Mesodermal cell (in vitro differentiated cells): ENCODE measurements around the gene ANO2.
"Not testable (repeated sequence)": the region's sequence is repeated elsewhere in the genome, so short reads cannot be mapped to it uniquely, and the experiment has no call there.

ENCODE experiments used
- H3K27ac ChIP-seq: 2 replicates; pipeline ENCODE4 v1.7.0; 2013; ENCODE audit warnings: mild to moderate bottlenecking, low read depth, low read length, moderate library complexity; ENCODE audit not compliant: severe bottlenecking
- H3K36me3 ChIP-seq: 2 replicates; pipeline ENCODE4 v1.7.1; 2013; ENCODE audit warnings: mild to moderate bottlenecking, low read length, moderate library complexity; ENCODE audit not compliant: control insufficient read depth, insufficient read depth
- H3K4me1 ChIP-seq: one replicate; pipeline ENCODE4 v1.7.1; 2013; ENCODE audit warnings: mild to moderate bottlenecking, low read length; ENCODE audit not compliant: insufficient read depth, control insufficient read depth, poor library complexity, severe bottlenecking
- H3K4me3 ChIP-seq: 2 replicates; pipeline ENCODE4 v1.7.0; 2013; ENCODE audit warnings: low read length, control low read depth, mild to moderate bottlenecking; ENCODE audit not compliant: insufficient read depth, poor library complexity, severe bottlenecking; ENCODE audit errors: extremely low read depth
- H3K9me3 ChIP-seq: 2 replicates; pipeline ENCODE4 v1.7.1; 2013; ENCODE audit warnings: mild to moderate bottlenecking, low read length, moderate library complexity; ENCODE audit not compliant: control insufficient read depth
- WGBS, 2 experiments: methylation state at CpG; one replicate each; pipeline ENCODE4 v1.1.5; 2013; ENCODE audit warnings: missing lambda C conversion rate in 2 of 2; ENCODE audit not compliant: insufficient coverage in 2 of 2; 5-methylcytosine and 5-hydroxymethylcytosine counted together

Gene ANO2

DNA sequence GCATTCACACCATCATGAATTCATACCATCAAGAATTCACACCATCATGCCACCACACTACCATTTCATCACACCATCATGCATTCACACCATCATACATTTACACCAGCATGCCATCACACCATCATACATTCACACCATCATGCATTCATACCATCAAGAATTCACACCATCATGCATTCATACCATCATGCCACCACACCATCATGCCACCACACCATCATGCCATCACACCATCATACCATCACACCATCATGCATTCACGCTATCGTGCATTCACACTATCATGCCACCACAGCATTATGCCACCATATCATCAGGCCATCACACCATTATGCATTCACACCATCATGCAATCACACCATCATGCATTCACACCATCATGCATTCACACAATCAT is 79.7 kb downstream of the ANO2 start:
- Histone ChIP-seq H3K36me3 (no peaks in the 10 kb centered on the region), H3K4me3 (no peak overlapping the region), H3K4me1 (no peaks in the 10 kb centered on the region), H3K9me3 (no peaks in the 10 kb centered on the region), H3K27ac (no peak overlapping the region)
- 69 to 100% methylated on average over 2 of the region's 2 CpGs for WGBS, 2 experiments

DNA sequence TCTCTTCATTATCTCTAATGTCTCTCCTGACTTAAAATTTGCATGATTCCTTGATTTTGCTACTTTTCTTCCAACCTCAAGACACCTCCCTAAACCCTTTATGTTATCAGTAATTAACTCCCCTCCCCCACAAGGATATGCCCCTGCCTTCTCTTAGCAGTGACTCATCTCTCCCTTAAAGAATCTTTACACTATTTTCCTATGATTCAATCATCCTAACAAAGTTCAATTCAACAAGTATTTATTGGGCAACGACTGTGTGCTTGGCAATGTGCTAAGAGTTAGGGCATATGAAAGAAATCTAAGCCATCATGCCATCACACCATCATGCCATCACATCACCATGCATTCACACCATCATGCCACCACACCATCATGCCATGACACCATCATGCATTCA is 80.1 kb downstream of the ANO2 start:
- H3K27ac ChIP-seq: no peak overlapping the region
- H3K4me1 ChIP-seq: no peaks in the 10 kb centered on the region
- WGBS, 2 experiments: no CpG with 5 or more reads among the region's 1 CpG
- no peak overlapping the region for H3K4me3 ChIP-seq
- no peaks in the 10 kb centered on the region for H3K36me3 ChIP-seq
- no peaks in the 10 kb centered on the region for H3K9me3 ChIP-seq

DNA sequence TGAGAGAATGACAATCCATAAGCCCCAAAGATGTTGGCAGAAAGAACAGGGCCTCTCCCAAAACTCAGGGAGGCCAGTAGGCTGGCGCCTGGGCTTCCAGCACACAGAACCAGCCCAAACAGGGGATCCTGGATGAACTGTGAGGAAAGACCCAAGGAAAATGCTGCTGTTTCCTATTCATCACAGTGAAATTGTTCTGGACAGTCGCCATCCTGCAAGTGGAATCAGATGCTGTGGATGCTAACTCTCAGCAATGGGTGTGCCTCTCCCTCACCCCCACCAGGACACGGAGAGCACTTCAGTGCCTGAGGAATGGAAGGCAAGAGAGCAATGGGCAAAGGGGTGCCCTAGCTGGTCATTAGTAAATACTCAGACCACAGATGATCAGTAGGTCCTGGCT is 80.8 kb downstream of the ANO2 start:
- H3K36me3 ChIP-seq: no peaks in the 10 kb centered on the region
- no peaks in the 10 kb centered on the region for H3K9me3 ChIP-seq
- H3K4me3 ChIP-seq: no peak overlapping the region
- no peak overlapping the region for H3K27ac ChIP-seq
- WGBS, 2 experiments: 89 to 100% methylated on average over 1 to 3 of the region's 3 CpGs
- H3K4me1 ChIP-seq: no peaks in the 10 kb centered on the region

DNA sequence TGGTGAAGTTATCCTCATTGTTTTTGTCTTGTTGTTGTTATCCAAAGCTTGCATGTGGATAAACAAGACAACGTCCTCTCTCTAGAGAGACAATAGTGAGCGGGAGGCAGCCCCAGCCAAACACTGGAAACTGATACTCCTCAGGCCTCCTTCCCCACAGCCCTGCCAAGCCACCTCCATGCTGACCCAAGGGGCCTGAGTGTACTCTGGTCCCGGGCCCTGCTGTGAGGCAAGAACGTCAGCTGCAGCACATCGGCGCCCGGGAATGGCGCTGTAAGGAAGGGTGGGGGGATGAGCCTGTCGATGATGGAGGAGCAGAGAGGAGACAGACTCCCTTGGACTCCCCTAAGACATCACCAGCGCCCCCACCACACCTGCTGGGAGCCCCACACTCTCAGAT is 83.6 kb downstream of the ANO2 start:
- no peaks in the 10 kb centered on the region for H3K36me3 ChIP-seq
- no peak overlapping the region for H3K4me3 ChIP-seq
- H3K9me3 ChIP-seq: no peaks in the 10 kb centered on the region
- H3K27ac ChIP-seq: no peak overlapping the region
- 63% methylated on average over 2 of the region's 10 CpGs; no CpG with 5 or more reads in 1 of the 2 experiments for WGBS, 2 experiments
- H3K4me1 ChIP-seq: no peaks in the 10 kb centered on the region

DNA sequence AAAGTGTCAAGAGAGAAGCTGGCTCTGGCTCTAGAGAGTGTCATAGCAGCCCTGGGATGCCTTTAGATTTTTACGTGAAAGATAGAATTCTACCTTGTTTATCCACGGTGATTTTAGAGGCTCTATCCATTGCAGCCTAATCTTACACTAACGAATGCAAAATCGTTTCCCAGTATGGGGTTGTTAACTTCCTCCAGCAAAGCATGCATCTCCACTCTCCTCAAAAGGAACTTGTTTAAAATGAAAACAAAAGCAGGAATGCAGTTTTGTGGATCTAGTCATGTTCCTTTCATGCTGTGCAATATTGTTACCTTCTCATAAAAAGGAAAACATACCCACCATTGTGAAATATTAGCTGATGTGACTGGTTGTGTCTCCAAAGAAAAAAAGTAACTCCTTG is 88.4 kb downstream of the ANO2 start:
- 8 to 9% methylated on average over 2 of the region's 4 CpGs for WGBS, 2 experiments
- Histone ChIP-seq H3K9me3 (no peaks in the 10 kb centered on the region), H3K4me1 (no peaks in the 10 kb centered on the region), H3K27ac (no peak overlapping the region), H3K4me3 (no peak overlapping the region), H3K36me3 (no peaks in the 10 kb centered on the region)

DNA sequence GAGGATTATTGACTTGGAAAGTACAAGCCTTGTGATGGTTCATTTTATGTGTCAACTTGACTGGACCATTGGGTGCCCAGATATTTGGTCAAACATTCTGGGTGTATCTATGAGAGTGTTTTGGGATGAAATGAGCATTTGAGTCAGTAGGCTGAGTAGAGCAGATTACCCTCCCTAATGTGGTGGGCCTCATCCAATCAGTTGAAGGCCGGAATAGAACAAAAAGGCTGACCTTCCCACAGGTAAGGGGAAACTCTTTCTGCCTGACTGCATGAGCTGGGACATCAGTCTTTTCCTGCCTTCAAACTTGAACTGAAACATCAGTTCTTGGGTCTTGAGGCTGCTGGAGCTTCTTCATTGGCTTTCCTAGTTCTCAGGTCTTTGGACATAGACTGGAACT is 98.1 kb downstream of the ANO2 start:
- Histone ChIP-seq H3K4me1 (no peaks in the 10 kb centered on the region), H3K27ac (no peak overlapping the region), H3K36me3 (no peaks in the 10 kb centered on the region), H3K4me3 (no peak overlapping the region), H3K9me3 (no peaks in the 10 kb centered on the region)
- WGBS, 2 experiments: 88 to 91% methylated on average over 1 of the region's 1 CpG

DNA sequence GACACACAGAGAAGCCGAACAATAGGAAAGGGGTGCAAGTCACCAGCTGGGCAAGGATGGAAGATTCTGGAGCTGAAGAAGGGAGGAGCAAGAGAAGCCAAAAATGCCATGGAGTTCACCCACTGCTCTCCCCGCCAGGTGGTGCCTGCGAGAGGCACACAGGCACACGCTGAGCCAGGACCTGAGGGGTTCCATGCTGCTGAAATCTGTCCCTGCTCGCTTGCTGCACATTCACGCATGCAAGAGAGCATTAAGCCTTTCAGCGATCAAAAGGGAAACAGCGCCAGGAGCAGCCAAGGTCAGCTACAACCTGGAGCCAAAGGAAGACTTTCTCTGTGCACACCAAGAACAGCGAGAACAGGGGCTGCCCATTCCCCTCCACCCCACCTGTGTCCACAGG is 104.1 kb downstream of the ANO2 start:
- 92% methylated on average over 8 of the region's 9 CpGs for WGBS, 2 experiments
- no peak overlapping the region for H3K27ac ChIP-seq
- no peaks in the 10 kb centered on the region for H3K9me3 ChIP-seq
- H3K4me3 ChIP-seq: no peak overlapping the region
- no peaks in the 10 kb centered on the region for H3K36me3 ChIP-seq
- no peaks in the 10 kb centered on the region for H3K4me1 ChIP-seq

DNA sequence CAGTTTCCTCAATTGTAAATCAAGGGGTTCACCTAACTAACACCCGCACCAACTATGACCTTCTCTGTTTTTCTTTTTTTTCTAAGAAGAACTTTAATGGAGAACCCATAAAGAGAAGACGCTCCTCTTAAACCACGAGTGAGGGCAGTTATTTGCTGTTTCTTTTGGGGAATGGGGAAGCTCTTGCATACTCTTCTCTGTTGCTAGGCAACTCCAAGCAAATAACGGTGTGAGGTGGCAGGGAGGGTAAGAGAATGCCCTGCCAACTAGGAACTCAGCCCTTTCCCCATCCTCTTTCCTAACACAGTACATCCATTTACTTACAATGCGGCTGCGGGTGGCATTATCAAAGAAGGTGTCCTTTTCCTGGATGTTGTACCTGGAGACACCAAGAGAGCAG is 114.9 kb downstream of the ANO2 start:
- no peaks in the 10 kb centered on the region for H3K9me3 ChIP-seq
- H3K4me1 ChIP-seq: no peaks in the 10 kb centered on the region
- H3K27ac ChIP-seq: no peak overlapping the region
- H3K4me3 ChIP-seq: no peak overlapping the region
- 83 to 84% methylated on average over 3 of the region's 6 CpGs for WGBS, 2 experiments
- no peaks in the 10 kb centered on the region for H3K36me3 ChIP-seq

DNA sequence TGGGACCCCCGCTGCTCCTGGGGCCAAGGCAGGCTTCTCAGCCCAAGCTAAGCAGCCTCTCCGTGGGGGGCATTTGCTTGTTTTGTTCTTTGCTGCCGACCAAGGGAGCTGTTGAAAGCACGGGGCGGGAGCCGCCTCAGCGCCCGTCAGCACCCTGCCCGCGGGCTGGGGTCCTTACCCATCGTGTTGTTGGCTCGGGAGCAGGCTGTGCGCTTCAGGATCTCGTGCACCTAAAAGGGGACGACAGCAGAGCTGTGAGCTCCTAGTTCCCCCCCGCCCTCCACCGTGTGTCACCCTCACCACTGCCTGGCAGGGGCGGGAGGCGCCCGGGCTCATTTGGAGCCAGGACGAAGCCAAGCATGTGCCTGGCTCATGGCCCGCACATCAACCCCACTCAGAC is 117.5 kb downstream of the ANO2 start:
- Histone ChIP-seq H3K27ac (no peak overlapping the region), H3K36me3 (no peaks in the 10 kb centered on the region), H3K4me1 (no peaks in the 10 kb centered on the region), H3K9me3 (no peaks in the 10 kb centered on the region), H3K4me3 (no peak overlapping the region)
- 59 to 74% methylated on average over 7 to 20 of the region's 22 CpGs for WGBS, 2 experiments

DNA sequence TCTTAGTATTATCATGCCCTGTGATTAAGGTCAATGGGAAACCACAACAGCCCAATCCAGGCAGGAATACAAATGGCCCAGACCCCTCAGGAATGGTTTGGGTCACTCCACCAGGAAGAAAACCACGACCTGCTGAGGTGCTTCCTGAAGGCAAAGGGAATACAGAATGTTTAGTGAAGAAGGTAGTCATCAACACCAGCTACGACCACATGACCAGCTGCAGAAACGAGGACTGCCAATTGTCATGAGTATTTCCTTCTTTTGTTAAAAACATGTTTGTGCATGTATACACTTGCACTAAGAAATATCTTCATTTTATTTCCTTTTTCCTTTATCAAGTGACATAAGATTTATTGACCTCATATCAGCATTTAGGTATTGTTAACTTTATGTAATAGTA is 119.3 kb downstream of the ANO2 start:
- H3K9me3 ChIP-seq, H3K36me3 ChIP-seq, H3K4me3 ChIP-seq, H3K4me1 ChIP-seq, H3K27ac ChIP-seq: not testable (repeated sequence)
- WGBS, 2 experiments: 63 to 83% methylated on average over 1 of the region's 3 CpGs

DNA sequence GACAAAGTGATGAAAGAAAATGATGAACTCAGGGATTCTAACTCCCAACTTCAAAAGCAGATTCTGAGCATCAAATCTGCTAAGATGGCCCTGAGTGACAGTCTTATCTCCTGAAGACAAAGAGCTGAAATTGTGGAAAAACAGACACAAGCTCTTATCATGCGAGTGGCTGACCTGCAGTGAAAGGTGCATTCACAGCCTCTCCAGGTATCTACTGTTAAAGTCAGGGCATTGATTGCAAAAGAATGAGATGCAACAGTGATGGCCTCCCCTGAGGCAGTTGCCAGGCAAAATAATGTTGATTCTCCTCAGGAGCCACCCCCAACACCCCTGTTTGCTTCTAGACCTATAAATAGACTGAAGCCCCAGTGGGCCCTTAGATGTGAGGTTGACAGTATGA is 126.2 kb downstream of the ANO2 start:
- H3K4me3 ChIP-seq, H3K36me3 ChIP-seq, H3K4me1 ChIP-seq, H3K27ac ChIP-seq, H3K9me3 ChIP-seq: not testable (repeated sequence)
- 90 to 92% methylated on average over 1 of the region's 1 CpG for WGBS, 2 experiments

DNA sequence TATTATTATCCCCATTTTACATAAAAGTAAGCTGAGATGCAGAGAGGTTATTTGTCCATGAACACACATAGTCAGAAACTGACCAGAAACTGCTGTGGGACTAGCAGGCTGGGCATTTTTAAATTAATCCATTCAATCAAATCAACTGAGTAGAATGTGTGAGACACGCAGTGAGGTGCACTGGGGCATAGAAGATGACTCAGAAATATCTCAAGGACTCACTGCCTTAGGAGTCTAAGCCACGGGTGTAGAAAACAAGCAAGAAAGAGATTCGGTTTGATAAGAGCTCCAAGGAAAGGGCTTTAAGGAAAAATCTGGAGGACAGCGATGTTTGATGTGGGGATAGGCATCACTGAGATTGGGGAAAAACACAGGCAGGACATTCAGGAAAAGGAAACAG is 127.8 kb downstream of the ANO2 start:
- Histone ChIP-seq H3K4me1 (no peaks in the 10 kb centered on the region), H3K4me3 (no peak overlapping the region), H3K9me3 (peaks cover 5% of the 10 kb centered on the region), H3K27ac (no peak overlapping the region), H3K36me3 (no peaks in the 10 kb centered on the region)
- WGBS, 2 experiments: 82 to 89% methylated on average over 3 to 4 of the region's 4 CpGs
